Hepatocyte (in vitro differentiated cells): ENCODE measurements around the gene SETD3. TPM values are rescaled to one million over a fixed set of nuclear protein-coding genes. Genes with fewer than 3 reads are reported as not detected.

Source experiments
- DNase-seq: peaks from one replicate; pipeline ENCODE4 v3.0.0-alpha.2; 2016; ENCODE audit warnings: low spot score
- H2AFZ ChIP-seq: fragments of 200-600 bp; sonication (generic); 2 replicates; pipeline ENCODE4 v1.6.0; 2016; ENCODE audit warnings: antibody characterized with exemption, mild to moderate bottlenecking
- H3K27ac ChIP-seq: fragments of 200-600 bp; sonication (generic); 2 replicates; pipeline ENCODE4 v1.5.1; 2016; ENCODE audit warnings: mild to moderate bottlenecking
- H3K27me3 ChIP-seq: fragments of 200-600 bp; sonication (generic); 2 replicates; pipeline ENCODE4 v1.6.1; 2016
- H3K36me3 ChIP-seq: fragments of 200-600 bp; sonication (generic); replicated peaks from 2 replicates; pipeline ENCODE4 v1.5.1; 2016; ENCODE audit warnings: low read depth; ENCODE audit not compliant: insufficient read depth
- H3K4me1 ChIP-seq: fragments of 200-600 bp; sonication (generic); 2 replicates; pipeline ENCODE4 v1.5.1; 2016; ENCODE audit warnings: mild to moderate bottlenecking, moderate library complexity; ENCODE audit not compliant: insufficient read depth
- H3K4me2 ChIP-seq: fragments of 200-600 bp; sonication (generic); 2 replicates; pipeline ENCODE4 v1.6.0; 2016
- H3K4me3 ChIP-seq: fragments of 200-600 bp; sonication (generic); 2 replicates; pipeline ENCODE4 v1.5.1; 2016; ENCODE audit warnings: mild to moderate bottlenecking
- H3K79me2 ChIP-seq: fragments of 200-600 bp; sonication (generic); 2 replicates; pipeline ENCODE4 v1.6.0; 2017; ENCODE audit warnings: mild to moderate bottlenecking
- H3K9me2 ChIP-seq: fragments of 200-600 bp; sonication (generic); replicated peaks from 2 replicates; pipeline ENCODE4 v1.6.0; 2017; ENCODE audit warnings: mild to moderate bottlenecking; ENCODE audit not compliant: insufficient read depth
- H3K9me3 ChIP-seq: fragments of 200-600 bp; sonication (generic); 2 replicates; pipeline ENCODE4 v1.5.1; 2016; ENCODE audit warnings: low read depth, mild to moderate bottlenecking
- H4K20me1 ChIP-seq: fragments of 200-600 bp; sonication (generic); 2 replicates; pipeline ENCODE4 v1.6.0; 2016; ENCODE audit warnings: mild to moderate bottlenecking; ENCODE audit not compliant: insufficient read depth, poor library complexity, severe bottlenecking
- EZH2 ChIP-seq: fragments of 200-600 bp; sonication (generic); IDR thresholded peaks from 2 replicates; pipeline ENCODE4 v1.6.1; 2016; ENCODE audit warnings: antibody characterized with exemption, mild to moderate bottlenecking, borderline replicate concordance
- EZH2phosphoT487 ChIP-seq: fragments of 200-600 bp; sonication (generic); IDR thresholded peaks from one replicate; pipeline ENCODE4 v1.6.1; 2018; ENCODE audit warnings: antibody characterized with exemption, mild to moderate bottlenecking, low read depth, moderate library complexity; ENCODE audit not compliant: unreplicated experiment, severe bottlenecking
- WGBS: methylation state at CpG from one replicate; pipeline ENCODE4 v1.1.6; 2016; ENCODE audit warnings: low lambda C conversion rate; ENCODE audit errors: missing lambda C conversion rate; 5-methylcytosine and 5-hydroxymethylcytosine counted together
- polyA plus RNA-seq: library from polyadenylated mRNA; unstranded; fragments of >200 nt; fragmentation: Nextera tagmentation; extraction: Ambion mirVana; gene quantifications from 2 replicates; pipeline ENCODE4 v1.2.1, GENCODE V29; 2016
- total RNA-seq: library from RNA; depleted of rRNA; stranded (reverse); fragments of >200 nt; gene quantifications from 2 replicates; pipeline ENCODE4 v1.2.3, GENCODE V29; 2014
- TF ChIP-seq, protein P1 (sequence below): fragments of 200-600 bp; sonication (generic); IDR thresholded peaks from 2 replicates; pipeline ENCODE4 v1.5.1; 2016; ENCODE audit warnings: antibody characterized with exemption, mild to moderate bottlenecking; ENCODE audit not compliant: poor library complexity

The SETD3 gene
- total and polyA plus RNA-seq, 2 experiments from 2014 or later: 43.6 to 60.2 TPM

DNA sequence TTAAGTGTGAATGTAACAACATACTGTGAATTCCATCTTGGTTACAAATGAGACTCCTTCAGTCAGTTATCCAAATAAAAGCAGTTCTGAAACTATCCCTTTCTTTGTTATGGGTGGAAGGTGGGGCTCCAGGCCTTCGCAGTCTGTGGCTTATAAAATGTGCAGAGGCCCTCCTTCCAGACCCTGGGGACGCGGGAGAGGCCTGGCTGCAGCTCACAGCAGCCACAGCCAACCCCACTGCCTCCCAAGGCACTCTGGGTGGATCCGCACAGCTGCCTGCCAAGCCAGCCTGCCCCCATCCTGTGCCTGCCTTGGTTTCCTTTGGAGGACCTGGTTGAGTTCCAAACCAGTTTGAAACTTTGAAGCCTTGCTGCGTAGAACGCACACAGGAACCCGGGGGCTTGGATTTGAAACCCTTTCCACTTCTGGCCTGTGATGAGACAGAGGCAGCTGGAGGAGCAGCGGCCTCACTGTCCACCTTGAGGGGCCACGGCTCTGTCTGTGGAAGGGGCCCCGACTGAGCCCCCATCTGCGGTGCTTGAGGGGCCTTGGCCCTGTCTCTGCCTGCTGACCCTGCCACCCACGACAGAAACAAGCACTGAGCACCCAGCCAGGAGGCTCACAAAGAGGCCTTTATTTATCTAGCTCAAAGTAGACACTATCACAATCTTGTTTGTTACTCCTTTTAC lies 30.9 kb upstream of the SETD3 start:
- Histone ChIP-seq H3K27me3 (no peaks in the 10 kb centered on the region), H3K9me3 (no peaks in the 10 kb centered on the region), H2AFZ (no peak overlapping the region), H3K9me2 (no peaks in the 10 kb centered on the region), H3K79me2 (no peaks in the 10 kb centered on the region), H3K27ac (peak overlapping the region; percentile 51), H4K20me1 (no peaks in the 10 kb centered on the region), H3K4me3 (no peak overlapping the region), H3K4me2 (no peak overlapping the region), H3K36me3 (no peaks in the 10 kb centered on the region), H3K4me1 (no peaks in the 10 kb centered on the region)
- peak; percentile 6 for DNase-seq
- WGBS: 82% methylated on average over 12 of the region's 12 CpGs
- TF ChIP-seq EZH2phosphoT487: no peak
- TF ChIP-seq, protein P1, sequence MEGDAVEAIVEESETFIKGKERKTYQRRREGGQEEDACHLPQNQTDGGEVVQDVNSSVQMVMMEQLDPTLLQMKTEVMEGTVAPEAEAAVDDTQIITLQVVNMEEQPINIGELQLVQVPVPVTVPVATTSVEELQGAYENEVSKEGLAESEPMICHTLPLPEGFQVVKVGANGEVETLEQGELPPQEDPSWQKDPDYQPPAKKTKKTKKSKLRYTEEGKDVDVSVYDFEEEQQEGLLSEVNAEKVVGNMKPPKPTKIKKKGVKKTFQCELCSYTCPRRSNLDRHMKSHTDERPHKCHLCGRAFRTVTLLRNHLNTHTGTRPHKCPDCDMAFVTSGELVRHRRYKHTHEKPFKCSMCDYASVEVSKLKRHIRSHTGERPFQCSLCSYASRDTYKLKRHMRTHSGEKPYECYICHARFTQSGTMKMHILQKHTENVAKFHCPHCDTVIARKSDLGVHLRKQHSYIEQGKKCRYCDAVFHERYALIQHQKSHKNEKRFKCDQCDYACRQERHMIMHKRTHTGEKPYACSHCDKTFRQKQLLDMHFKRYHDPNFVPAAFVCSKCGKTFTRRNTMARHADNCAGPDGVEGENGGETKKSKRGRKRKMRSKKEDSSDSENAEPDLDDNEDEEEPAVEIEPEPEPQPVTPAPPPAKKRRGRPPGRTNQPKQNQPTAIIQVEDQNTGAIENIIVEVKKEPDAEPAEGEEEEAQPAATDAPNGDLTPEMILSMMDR: no peak
- no peak for TF ChIP-seq EZH2

DNA sequence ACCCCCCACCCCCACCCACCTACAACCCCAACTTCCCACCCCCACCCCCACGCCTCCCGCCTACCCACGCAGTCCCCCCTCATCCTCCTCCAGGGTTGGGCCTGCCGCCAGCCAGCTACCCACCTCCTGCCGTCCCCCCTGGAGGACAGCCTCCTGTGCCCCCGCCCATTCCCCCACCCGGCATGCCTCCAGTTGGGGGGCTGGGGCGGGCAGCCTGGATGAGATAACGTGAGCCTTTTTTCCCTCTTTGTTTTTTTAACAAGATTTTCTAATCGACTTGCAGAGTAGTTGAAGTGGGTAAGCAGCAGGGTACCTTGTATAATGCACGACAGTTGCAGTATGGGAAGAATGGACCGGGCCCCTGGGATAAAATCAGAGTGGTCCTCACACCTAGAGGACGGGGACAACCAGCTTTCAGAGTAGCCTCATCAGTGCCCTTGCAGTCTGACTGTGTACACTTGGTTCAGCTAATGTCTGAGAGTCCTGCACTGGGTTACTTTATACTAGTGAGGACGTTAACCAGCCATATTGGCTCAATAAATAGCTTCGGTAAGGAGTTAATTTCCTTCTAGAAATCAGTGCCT lies 30.0 kb upstream of the SETD3 start:
- no peak overlapping the region for H2AFZ ChIP-seq
- no peaks in the 10 kb centered on the region for H3K79me2 ChIP-seq
- no peaks in the 10 kb centered on the region for H3K9me3 ChIP-seq
- H3K27me3 ChIP-seq: no peaks in the 10 kb centered on the region
- no peak overlapping the region for H3K27ac ChIP-seq
- TF ChIP-seq EZH2: no peak
- no peak for TF ChIP-seq EZH2phosphoT487
- TF ChIP-seq, protein P1: no peak
- H3K4me3 ChIP-seq: no peak overlapping the region
- H3K4me1 ChIP-seq: no peaks in the 10 kb centered on the region
- H3K36me3 ChIP-seq: no peaks in the 10 kb centered on the region
- WGBS: 81% methylated on average over 10 of the region's 15 CpGs
- no peak for DNase-seq
- H3K4me2 ChIP-seq: no peak overlapping the region
- no peaks in the 10 kb centered on the region for H4K20me1 ChIP-seq
- H3K9me2 ChIP-seq: no peaks in the 10 kb centered on the region

DNA sequence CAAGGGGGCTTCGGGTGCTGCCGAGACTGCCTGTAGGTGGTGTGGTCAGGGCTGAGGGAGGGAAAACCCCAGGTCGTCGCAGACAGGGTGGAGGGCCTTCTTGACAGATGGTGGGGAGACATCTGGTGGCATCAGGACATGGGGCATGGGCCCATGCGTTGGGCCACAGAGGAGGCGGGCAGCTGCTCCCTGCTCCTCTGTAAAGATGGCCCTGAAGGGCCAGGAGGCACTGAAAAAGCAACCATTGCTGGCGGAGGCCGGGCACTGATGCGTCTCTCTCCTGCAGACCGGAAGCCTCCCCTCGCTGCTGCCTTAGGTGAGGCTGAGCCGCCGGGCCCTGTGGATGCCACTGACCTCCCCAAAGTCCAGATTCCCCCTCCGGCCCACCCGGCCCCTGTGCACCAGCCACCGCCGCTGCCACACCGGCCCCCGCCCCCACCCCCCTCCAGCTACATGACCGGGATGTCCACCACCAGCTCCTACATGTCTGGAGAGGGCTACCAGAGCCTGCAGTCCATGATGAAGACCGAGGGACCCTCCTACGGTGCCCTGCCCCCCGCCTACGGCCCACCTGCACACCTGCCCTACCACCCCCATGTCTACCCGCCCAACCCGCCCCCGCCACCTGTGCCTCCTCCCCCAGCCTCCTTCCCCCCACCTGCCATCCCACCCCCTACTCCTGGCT lies 29.4 kb upstream of the SETD3 start:
- no peaks in the 10 kb centered on the region for H3K9me3 ChIP-seq
- no peaks in the 10 kb centered on the region for H4K20me1 ChIP-seq
- H3K79me2 ChIP-seq: no peaks in the 10 kb centered on the region
- peak; percentile 6 for DNase-seq
- no peak overlapping the region for H3K4me3 ChIP-seq
- no peak overlapping the region for H2AFZ ChIP-seq
- no peaks in the 10 kb centered on the region for H3K27me3 ChIP-seq
- no peaks in the 10 kb centered on the region for H3K4me1 ChIP-seq
- no peak overlapping the region for H3K4me2 ChIP-seq
- no peak overlapping the region for H3K27ac ChIP-seq
- H3K9me2 ChIP-seq: no peaks in the 10 kb centered on the region
- 95% methylated on average over 6 of the region's 27 CpGs for WGBS
- H3K36me3 ChIP-seq: no peaks in the 10 kb centered on the region
- TF ChIP-seq, protein P1: no peak
- no peak for TF ChIP-seq EZH2phosphoT487
- TF ChIP-seq EZH2: no peak
